Osteoblast (primary cell): ENCODE measurements around the gene IL2RG. TPM values are rescaled to one million over a fixed set of nuclear protein-coding genes. Genes with fewer than 3 reads are reported as not detected.

Experiments
- DNase-seq: peaks from one replicate; pipeline ENCODE4 v3.0.0; 2011; ENCODE audit warnings: low spot score, mixed read lengths; ENCODE audit not compliant: insufficient read length; ENCODE audit errors: missing footprints
- H2AFZ ChIP-seq: 2 replicates; pipeline ENCODE4 v1.6.0; 2011; ENCODE audit warnings: mild to moderate bottlenecking, low read length
- H3K27ac ChIP-seq: 2 replicates; pipeline ENCODE4 v1.5.1; 2011; ENCODE audit warnings: mild to moderate bottlenecking, low read depth, low read length, moderate library complexity
- H3K27me3 ChIP-seq: 2 replicates; pipeline ENCODE4 v1.6.0; 2012; ENCODE audit warnings: mild to moderate bottlenecking, control low read depth, inconsistent platforms, low read length, moderate library complexity; ENCODE audit not compliant: insufficient read depth
- H3K36me3 ChIP-seq: 2 replicates; pipeline ENCODE4 v1.5.1; 2011; ENCODE audit warnings: mild to moderate bottlenecking, low read length, control low read depth, moderate library complexity; ENCODE audit not compliant: insufficient read depth
- H3K4me1 ChIP-seq: 2 replicates; pipeline ENCODE4 v1.5.1; 2011; ENCODE audit warnings: mild to moderate bottlenecking, low read length, control low read depth, moderate library complexity; ENCODE audit not compliant: insufficient read depth
- H3K4me2 ChIP-seq: 2 replicates; pipeline ENCODE4 v1.6.0; 2011; ENCODE audit warnings: mild to moderate bottlenecking, low read length; ENCODE audit not compliant: insufficient read depth
- H3K4me3 ChIP-seq: fragments of 200-600 bp; sonication (generic); 3 replicates; pipeline ENCODE4 v1.5.1; 2012; ENCODE audit warnings: mild to moderate bottlenecking, low read length, inconsistent platforms; ENCODE audit not compliant: insufficient read depth
- H3K79me2 ChIP-seq: 2 replicates; pipeline ENCODE4 v1.6.0; 2012; ENCODE audit warnings: mild to moderate bottlenecking, low read length, control low read depth, inconsistent platforms; ENCODE audit not compliant: insufficient read depth
- H3K9me3 ChIP-seq: 2 replicates; pipeline ENCODE4 v1.5.1; 2011; ENCODE audit warnings: low read depth, low read length, control low read depth
- H4K20me1 ChIP-seq: 2 replicates; pipeline ENCODE4 v1.6.0; 2012; ENCODE audit warnings: mild to moderate bottlenecking, low read length, control low read depth; ENCODE audit not compliant: insufficient read depth
- total RNA-seq: library from RNA; depleted of rRNA; stranded (reverse); fragments of >200 nt; gene quantifications from 2 replicates; pipeline ENCODE4 v1.2.3, GENCODE V29; 2012
- TF ChIP-seq, protein P1 (sequence below): IDR thresholded peaks from 2 replicates; pipeline ENCODE4 v1.5.1; 2011; ENCODE audit warnings: mild to moderate bottlenecking, low read depth, low read length, moderate library complexity; ENCODE audit errors: extremely low read depth

Gene IL2RG
- total RNA-seq, 1 donor = not detected

DNA sequence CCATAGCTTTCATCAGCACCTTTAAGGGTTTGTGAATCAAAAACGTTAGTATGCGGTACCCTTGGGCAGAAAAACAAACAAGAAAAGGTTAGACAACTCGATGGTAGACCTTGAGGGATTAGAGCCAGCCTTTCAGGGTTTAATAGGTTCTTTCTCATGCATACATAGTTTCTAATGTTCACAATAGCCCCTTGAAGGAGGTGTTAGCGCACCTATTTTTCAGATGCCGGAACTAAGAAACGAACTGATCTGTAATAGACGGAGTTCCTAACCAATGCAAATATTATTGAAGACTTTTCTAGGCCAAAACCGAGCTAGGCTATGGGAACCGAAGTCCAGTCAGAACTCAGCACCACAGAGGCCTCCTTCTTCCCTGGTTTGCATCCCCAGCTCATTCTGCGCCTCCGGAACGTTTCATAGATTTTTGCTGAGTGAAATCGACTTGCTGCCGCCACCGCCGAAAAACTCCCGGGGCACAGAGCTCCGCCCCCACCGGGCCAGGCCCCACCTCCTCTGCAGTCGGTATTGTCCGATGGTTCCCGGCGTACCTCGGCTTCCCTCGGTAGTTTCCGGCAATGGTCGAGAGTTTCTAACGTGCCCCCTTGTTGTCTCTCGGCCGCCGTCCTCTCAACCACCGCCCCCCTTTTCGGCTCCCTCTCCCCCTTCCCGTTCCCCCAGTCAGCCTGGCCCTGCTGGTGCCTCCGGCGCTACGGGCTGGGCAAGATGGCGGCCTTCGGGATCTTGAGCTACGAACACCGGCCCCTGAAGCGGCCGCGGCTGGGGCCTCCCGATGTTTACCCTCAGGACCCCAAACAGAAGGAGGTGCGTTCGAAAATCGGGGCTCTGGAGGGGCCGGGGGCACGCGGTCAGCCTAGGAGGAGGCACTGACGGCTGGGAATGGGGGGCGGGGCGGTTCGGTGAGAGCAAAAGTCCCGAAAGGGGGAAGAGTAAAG, 6.9 kb upstream of the IL2RG start, which contains the start of gene MED12:
TSS of gene MED12 (plus strand) at position 565 of the 953 bp plus-strand sequence. CDS start at position 724, 159 bp downstream.
- peak within 1 kb of the TSS; percentile 82 for H3K4me2 ChIP-seq
- peak within 1 kb of the TSS; percentile 77 for H3K4me3 ChIP-seq
- peaks cover under 1% of the 10 kb centered on the region for H3K27me3 ChIP-seq
- H3K9me3 ChIP-seq = no peaks in the 10 kb centered on the region
- no peak for DNase-seq
- H2AFZ ChIP-seq = peak within 1 kb of the TSS; percentile 91
- peak within 1 kb of the TSS; percentile 28 for H3K27ac ChIP-seq
- H3K4me1 ChIP-seq = peaks cover 7% of the 10 kb centered on the region
- TF ChIP-seq, protein P1, sequence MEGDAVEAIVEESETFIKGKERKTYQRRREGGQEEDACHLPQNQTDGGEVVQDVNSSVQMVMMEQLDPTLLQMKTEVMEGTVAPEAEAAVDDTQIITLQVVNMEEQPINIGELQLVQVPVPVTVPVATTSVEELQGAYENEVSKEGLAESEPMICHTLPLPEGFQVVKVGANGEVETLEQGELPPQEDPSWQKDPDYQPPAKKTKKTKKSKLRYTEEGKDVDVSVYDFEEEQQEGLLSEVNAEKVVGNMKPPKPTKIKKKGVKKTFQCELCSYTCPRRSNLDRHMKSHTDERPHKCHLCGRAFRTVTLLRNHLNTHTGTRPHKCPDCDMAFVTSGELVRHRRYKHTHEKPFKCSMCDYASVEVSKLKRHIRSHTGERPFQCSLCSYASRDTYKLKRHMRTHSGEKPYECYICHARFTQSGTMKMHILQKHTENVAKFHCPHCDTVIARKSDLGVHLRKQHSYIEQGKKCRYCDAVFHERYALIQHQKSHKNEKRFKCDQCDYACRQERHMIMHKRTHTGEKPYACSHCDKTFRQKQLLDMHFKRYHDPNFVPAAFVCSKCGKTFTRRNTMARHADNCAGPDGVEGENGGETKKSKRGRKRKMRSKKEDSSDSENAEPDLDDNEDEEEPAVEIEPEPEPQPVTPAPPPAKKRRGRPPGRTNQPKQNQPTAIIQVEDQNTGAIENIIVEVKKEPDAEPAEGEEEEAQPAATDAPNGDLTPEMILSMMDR = no peak
- peaks cover 7% of the 10 kb centered on the region for H3K79me2 ChIP-seq
- H3K36me3 ChIP-seq = peaks cover 19% of the 10 kb centered on the region
- peaks cover 8% of the 10 kb centered on the region for H4K20me1 ChIP-seq

GRCh38 chrX:71117358-71117757, 6.0 kb upstream of the IL2RG start:
- peak overlapping the region; percentile 10 for H2AFZ ChIP-seq
- H3K36me3 ChIP-seq = peaks cover 9% of the 10 kb centered on the region
- TF ChIP-seq, protein P1 = no peak
- DNase-seq = no peak
- peaks cover 8% of the 10 kb centered on the region for H4K20me1 ChIP-seq
- H3K4me2 ChIP-seq = no peak overlapping the region
- peaks cover 7% of the 10 kb centered on the region for H3K4me1 ChIP-seq
- H3K79me2 ChIP-seq = peaks cover 7% of the 10 kb centered on the region
- no peak overlapping the region for H3K27ac ChIP-seq
- no peak overlapping the region for H3K4me3 ChIP-seq
- H3K27me3 ChIP-seq = peaks cover 4% of the 10 kb centered on the region
- no peaks in the 10 kb centered on the region for H3K9me3 ChIP-seq

GRCh38 chrX:71111921-71112431, 599 bp upstream of the IL2RG start:
- Histone ChIP-seq H3K27me3 (peaks cover 9% of the 10 kb centered on the region), H3K4me1 (no peaks in the 10 kb centered on the region), H3K9me3 (no peaks in the 10 kb centered on the region), H2AFZ (no peak overlapping the region), H3K4me3 (no peak overlapping the region), H3K27ac (no peak overlapping the region), H3K36me3 (no peaks in the 10 kb centered on the region), H3K79me2 (no peaks in the 10 kb centered on the region), H4K20me1 (no peaks in the 10 kb centered on the region), H3K4me2 (no peak overlapping the region)
- DNase-seq = no peak
- TF ChIP-seq, protein P1 = no peak

DNA sequence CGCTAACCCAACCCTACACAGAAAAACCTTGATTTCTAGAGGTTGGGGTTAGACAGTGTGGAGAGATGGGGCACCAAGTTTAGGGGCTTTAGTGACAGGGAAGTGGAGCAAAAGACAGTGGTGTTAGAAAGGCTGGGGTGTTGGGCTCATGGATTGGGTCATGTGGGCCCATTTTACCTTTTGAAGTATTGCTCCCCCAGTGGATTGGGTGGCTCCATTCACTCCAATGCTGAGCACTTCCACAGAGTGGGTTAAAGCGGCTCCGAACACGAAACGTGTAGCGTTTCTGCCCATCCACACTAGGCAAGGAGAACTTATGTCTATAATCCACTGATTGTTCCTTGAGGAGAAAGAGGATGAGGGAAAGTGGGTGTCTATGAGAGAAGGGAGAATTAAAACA, 2.3 kb downstream of the IL2RG start:
- TF ChIP-seq, protein P1 = no peak
- no peak for DNase-seq
- H3K36me3 ChIP-seq = no peaks in the 10 kb centered on the region
- no peaks in the 10 kb centered on the region for H3K9me3 ChIP-seq
- H3K4me3 ChIP-seq = no peak overlapping the region
- H4K20me1 ChIP-seq = no peaks in the 10 kb centered on the region
- H3K27me3 ChIP-seq = peaks cover 9% of the 10 kb centered on the region
- no peak overlapping the region for H3K4me2 ChIP-seq
- H2AFZ ChIP-seq = no peak overlapping the region
- H3K79me2 ChIP-seq = no peaks in the 10 kb centered on the region
- no peaks in the 10 kb centered on the region for H3K4me1 ChIP-seq
- no peak overlapping the region for H3K27ac ChIP-seq
